22Rv1 (cell line): Measurements from ENCODE around the gene RASL12.

Experiments
- H3K27ac ChIP-seq: fragments of 450-650 bp; 2 replicates; pipeline ENCODE4 v1.5.1; 2017
- CTCF ChIP-seq: fragments of 450-650 bp; IDR thresholded peaks from 2 replicates; pipeline ENCODE4 v1.5.1; 2017; ENCODE audit warnings: mild to moderate bottlenecking
- ZFX ChIP-seq: fragments of 450-650 bp; IDR thresholded peaks from 2 replicates; pipeline ENCODE4 v1.6.1; 2017; ENCODE audit warnings: antibody characterized with exemption, borderline replicate concordance

RASL12 gene

GRCh38 chr15:65069179-65069578, 1.4 kb upstream of the RASL12 start:
- TF ChIP-seq ZFX (no peak), CTCF (no peak)
- H3K27ac ChIP-seq = no peak overlapping the region

- TF ChIP-seq CTCF (no peak), ZFX (no peak)
- H3K27ac ChIP-seq = no peak overlapping the region
Observed at GRCh38 chr15:65068403-65068788, 605 bp upstream of the RASL12 start.

GRCh38 chr15:65067317-65067644, 510 bp downstream of the RASL12 start:
- no peak for TF ChIP-seq ZFX
- TF ChIP-seq CTCF = no peak
- no peak overlapping the region for H3K27ac ChIP-seq

- H3K27ac ChIP-seq = no peak overlapping the region
- TF ChIP-seq CTCF (no peak), ZFX (no peak)
Observed at GRCh38 chr15:65066635-65067316, 1.0 kb downstream of the RASL12 start.

- no peak for TF ChIP-seq ZFX
- no peak for TF ChIP-seq CTCF
- no peak overlapping the region for H3K27ac ChIP-seq
Observed at GRCh38 chr15:65066001-65066634, 1.7 kb downstream of the RASL12 start.

GRCh38 chr15:65062726-65063125, 5.1 kb downstream of the RASL12 start:
- no peak overlapping the region for H3K27ac ChIP-seq
- no peak for TF ChIP-seq CTCF
- no peak for TF ChIP-seq ZFX

- H3K27ac ChIP-seq = no peak overlapping the region
- TF ChIP-seq CTCF = no peak
- TF ChIP-seq ZFX = no peak
Observed at GRCh38 chr15:65062061-65062460, 5.7 kb downstream of the RASL12 start.
